Progenitor cell of endocrine pancreas (in vitro differentiated cells): ENCODE data around the gene KRTAP10-9. TPM values are rescaled to one million over a fixed set of nuclear protein-coding genes. Genes with fewer than 3 reads are reported as not detected.

ENCODE experiments used
- DNase-seq: peaks from one replicate; pipeline ENCODE4 v3.0.0; 2021; ENCODE audit warnings: low spot score; ENCODE audit not compliant: unreplicated experiment
- H3K27ac Mint-ChIP-seq: 2 replicates; pipeline ENCODE4 v1.8.0; 2021; ENCODE audit warnings: mild to moderate bottlenecking, moderate library complexity, mixed read lengths
- H3K27me3 Mint-ChIP-seq: 2 replicates; pipeline ENCODE4 v1.8.0; 2021; ENCODE audit warnings: mixed read lengths
- H3K36me3 Mint-ChIP-seq: 2 replicates; pipeline ENCODE4 v1.8.0; 2022; ENCODE audit warnings: mixed read lengths; ENCODE audit not compliant: insufficient read depth
- H3K4me1 Mint-ChIP-seq: 2 replicates; pipeline ENCODE4 v1.8.0; 2021; ENCODE audit warnings: low read depth, mixed read lengths
- H3K4me3 Mint-ChIP-seq: 2 replicates; pipeline ENCODE4 v1.8.0; 2021; ENCODE audit warnings: low read depth, mild to moderate bottlenecking, moderate library complexity, mixed read lengths
- H3K9me3 Mint-ChIP-seq: 2 replicates; pipeline ENCODE4 v1.8.0; 2021; ENCODE audit warnings: low read depth, mixed read lengths
- CTCF ChIP-seq: fragments of 200-600 bp; sonication (generic); IDR thresholded peaks from one replicate; pipeline ENCODE4 v1.5.0; 2021; ENCODE audit warnings: antibody characterized with exemption, mild to moderate bottlenecking; ENCODE audit not compliant: unreplicated experiment
- total RNA-seq: library from RNA; stranded (reverse); gene quantifications from 2 replicates; pipeline ENCODE4 v1.2.1, GENCODE V29; 2021

The KRTAP10-9 gene
- total RNA-seq, 1 donor from 2014 or later = not detected

- DNase-seq = no peak
- no peaks in the 10 kb centered on the region for H3K36me3 Mint-ChIP-seq
- no peak for TF ChIP-seq CTCF
- H3K27ac Mint-ChIP-seq = no peak overlapping the region
- H3K27me3 Mint-ChIP-seq = peaks cover 5% of the 10 kb centered on the region
- H3K9me3 Mint-ChIP-seq = peaks cover 11% of the 10 kb centered on the region
- H3K4me1 Mint-ChIP-seq = no peaks in the 10 kb centered on the region
- H3K4me3 Mint-ChIP-seq = no peak overlapping the region
These were observed 27.0 kb downstream of the KRTAP10-9 start for GRCh38 chr21:44653656-44654575.

GRCh38 chr21:44654576-44655175, 27.8 kb downstream of the KRTAP10-9 start, which contains the start of gene KRTAP12-4:
Gene KRTAP12-4, minus strand, starts transcription at chr21:44654659. Its CDS starts 45 bp downstream, at chr21:44654614.
- H3K36me3 Mint-ChIP-seq = no peaks in the 10 kb centered on the region
- no peak within 1 kb of the TSS for H3K4me3 Mint-ChIP-seq
- peaks cover 5% of the 10 kb centered on the region for H3K27me3 Mint-ChIP-seq
- no peaks in the 10 kb centered on the region for H3K4me1 Mint-ChIP-seq
- TF ChIP-seq CTCF = no peak
- H3K9me3 Mint-ChIP-seq = peaks cover 11% of the 10 kb centered on the region
- no peak within 1 kb of the TSS for H3K27ac Mint-ChIP-seq
- no peak for DNase-seq

GRCh38 chr21:44656868-44657267, 30.0 kb downstream of the KRTAP10-9 start:
- H3K27me3 Mint-ChIP-seq = peaks cover 5% of the 10 kb centered on the region
- no peak overlapping the region for H3K27ac Mint-ChIP-seq
- H3K36me3 Mint-ChIP-seq = no peaks in the 10 kb centered on the region

GRCh38 chr21:44657635-44658540, 31.0 kb downstream of the KRTAP10-9 start, which contains the start of gene KRTAP12-3:
Gene KRTAP12-3, plus strand, starts transcription at chr21:44657932. Its CDS starts 48 bp downstream, at chr21:44657980.
- TF ChIP-seq CTCF = no peak
- peaks cover 5% of the 10 kb centered on the region for H3K27me3 Mint-ChIP-seq
- H3K4me1 Mint-ChIP-seq = no peaks in the 10 kb centered on the region
- H3K4me3 Mint-ChIP-seq = no peak within 1 kb of the TSS
- H3K9me3 Mint-ChIP-seq = peaks cover 15% of the 10 kb centered on the region
- H3K36me3 Mint-ChIP-seq = no peaks in the 10 kb centered on the region
- H3K27ac Mint-ChIP-seq = no peak within 1 kb of the TSS
- DNase-seq = no peak

More at GRCh38 chr21:44656868-44657267, 30.0 kb downstream of the KRTAP10-9 start:
- no peak for DNase-seq
- no peak for TF ChIP-seq CTCF
- H3K4me3 Mint-ChIP-seq = no peak overlapping the region
- H3K9me3 Mint-ChIP-seq = peaks cover 11% of the 10 kb centered on the region
- no peaks in the 10 kb centered on the region for H3K4me1 Mint-ChIP-seq

GRCh38 chr21:44658541-44658910, 31.6 kb downstream of the KRTAP10-9 start:
- H3K36me3 Mint-ChIP-seq = no peaks in the 10 kb centered on the region
- no peak overlapping the region for H3K27ac Mint-ChIP-seq
- peaks cover 5% of the 10 kb centered on the region for H3K27me3 Mint-ChIP-seq
- no peaks in the 10 kb centered on the region for H3K4me1 Mint-ChIP-seq
- H3K9me3 Mint-ChIP-seq = peaks cover 15% of the 10 kb centered on the region
- DNase-seq = no peak
- TF ChIP-seq CTCF = no peak
- H3K4me3 Mint-ChIP-seq = no peak overlapping the region
